HCT116 (cell line): ENCODE results near the gene ADAR. TPM values are rescaled to one million over a fixed set of nuclear protein-coding genes. Genes with fewer than 3 reads are reported as not detected.

Experiments
- ATAC-seq: fragments of 200-7000 bp; cut with Tn5 transposase; 2 replicates; pipeline ENCODE4 v1.9.1; 2020; ENCODE audit warnings: mild to moderate bottlenecking, moderate library complexity
- BruUV-seq: library from RNA; stranded (reverse); fragments of 400-500 nt; replicated peaks from 2 replicates; lab custom pipeline; 2021; lab: Mats Ljungman, UMichigan
- CTCF ChIA-PET: fragments of 300-600 bp; sonication (Branson Sonifier 250); formaldehyde crosslinking; loops from one replicate; lab custom pipeline; 2021; ENCODE audit warnings: antibody characterized with exemption; lab: Charles Lee
- POLR2A ChIA-PET: fragments of 300-600, 350-600 bp; sonication (Branson Sonifier 250); formaldehyde crosslinking; loops from one replicate; lab custom pipeline; 2021; ENCODE audit warnings: antibody characterized with exemption; lab: Charles Lee
- RAD21 ChIA-PET, 2 experiments: fragments of 300-600 bp; sonication (Branson Sonifier 250); formaldehyde crosslinking; loops; one replicate each; lab custom pipeline; 2023; ENCODE audit warnings: low total read pairs in 2 of 2; ENCODE audit not compliant: uncharacterized antibody in 2 of 2, unreplicated experiment in 2 of 2, low non-redundant PET in 1 of 2; lab: Charles Lee
- DNase-seq: peaks from one replicate; pipeline ENCODE4 v3.0.0-alpha.2; 2010; ENCODE audit warnings: low read depth, low spot score
- H2AFZ ChIP-seq: fragments of 200-600 bp; shearing (Covaris generic), sonication (generic); 2 replicates; pipeline ENCODE4 v1.6.1; 2017; ENCODE audit warnings: low read depth, mixed run types, mixed read lengths, antibody characterized with exemption, low read length; ENCODE audit not compliant: poor library complexity, severe bottlenecking
- H3K27ac ChIP-seq: 2 replicates; pipeline ENCODE4 v1.5.1; 2012; ENCODE audit warnings: low read depth, low read length
- H3K27me3 ChIP-seq: fragments of 200-600 bp; sonication (generic); 2 replicates; pipeline ENCODE4 v1.6.1; 2016; ENCODE audit warnings: mixed run types, low read length, mixed read lengths; ENCODE audit not compliant: insufficient read depth
- H3K36me3 ChIP-seq, 2 experiments: fragments of 200-500 bp in 1 of 2; fragments of 200-600 bp in 1 of 2; sonication (Bioruptor generic) in 1 of 2; sonication (generic) in 1 of 2; 2 replicates each; pipeline versions ENCODE4 v1.5.1 to v1.6.1; 2014 to 2016; ENCODE audit warnings: low read length in 2 of 2, inconsistent platforms in 1 of 2, mixed read lengths in 1 of 2, mixed run types in 1 of 2; ENCODE audit not compliant: insufficient read depth in 2 of 2, control insufficient read depth in 1 of 2
- H3K4me1 ChIP-seq, 2 experiments: fragments of 200-600 bp in 1 of 2; sonication (generic) in 1 of 2; 2 replicates each; pipeline versions ENCODE4 v1.5.1 to v1.6.1; 2012 to 2017; ENCODE audit warnings: low read length in 2 of 2, inconsistent platforms in 1 of 2, mild to moderate bottlenecking in 1 of 2, mixed read lengths in 1 of 2, mixed run types in 1 of 2, moderate library complexity in 1 of 2; ENCODE audit not compliant: insufficient read depth in 2 of 2, control insufficient read depth in 1 of 2
- H3K4me2 ChIP-seq: fragments of 200-600 bp; sonication (generic); 2 replicates; pipeline ENCODE4 v1.6.1; 2017; ENCODE audit warnings: mixed run types, low read length, mixed read lengths
- H3K4me3 ChIP-seq, 2 experiments: fragments of 200-600 bp in 1 of 2; sonication (generic) in 1 of 2; replicated peaks in 1 of 2; 2 replicates each; pipeline ENCODE4 v1.5.1; 2011 to 2016; ENCODE audit warnings: low read length in 2 of 2, control low read depth in 1 of 2, low read depth in 1 of 2, mild to moderate bottlenecking in 1 of 2, mixed read lengths in 1 of 2, mixed run types in 1 of 2
- H3K79me2 ChIP-seq: fragments of 200-600 bp; sonication (generic); 2 replicates; pipeline ENCODE4 v1.6.1; 2017; ENCODE audit warnings: mild to moderate bottlenecking, mixed run types, low read length, moderate library complexity, mixed read lengths; ENCODE audit not compliant: insufficient read depth
- H3K9ac ChIP-seq: fragments of 200-600 bp; sonication (generic); 2 replicates; pipeline ENCODE4 v1.6.1; 2016; ENCODE audit warnings: low read length, mixed read lengths
- H3K9me2 ChIP-seq: fragments of 200-600 bp; sonication (generic), shearing (Covaris generic); 2 replicates; pipeline ENCODE4 v1.6.1; 2017; ENCODE audit warnings: mixed run types, mild to moderate bottlenecking, moderate library complexity; ENCODE audit not compliant: insufficient read depth
- H3K9me3 ChIP-seq, 2 experiments: fragments of 200-500 bp in 1 of 2; fragments of 200-600 bp in 1 of 2; sonication (Bioruptor generic) in 1 of 2; sonication (generic) in 1 of 2; 2 replicates each; pipeline ENCODE4 v1.6.1; 2014 to 2017; ENCODE audit warnings: low read length in 2 of 2, mixed read lengths in 2 of 2, inconsistent platforms in 1 of 2, low read depth in 1 of 2, mild to moderate bottlenecking in 1 of 2, mixed run types in 1 of 2, moderate library complexity in 1 of 2; ENCODE audit not compliant: control insufficient read depth in 1 of 2, insufficient read depth in 1 of 2
- H4K20me1 ChIP-seq: fragments of 200-600 bp; sonication (generic), shearing (Covaris generic); 2 replicates; pipeline ENCODE4 v1.6.1; 2017; ENCODE audit warnings: mixed run types, mild to moderate bottlenecking, moderate library complexity; ENCODE audit not compliant: insufficient read depth
- ELF1 ChIP-seq: IDR thresholded peaks from 2 replicates; pipeline ENCODE4 v1.6.1; 2012; ENCODE audit warnings: low read depth, borderline replicate concordance
- ZNF274 ChIP-seq: fragments of 200-500 bp; sonication (Bioruptor generic); IDR thresholded peaks from 2 replicates; pipeline ENCODE4 v1.6.1; 2014; ENCODE audit warnings: mild to moderate bottlenecking, low read depth, low read length, inconsistent platforms
- intact Hi-C: fragments of 100-400 bp; cut with micrococcal nuclease; formaldehyde crosslinking; loops from 2 replicates; pipeline ENCODE4 v1.10.0; 2022
- total RNA-seq: library from RNA; stranded (reverse); gene quantifications from one replicate; pipeline ENCODE4 v1.2.1, GENCODE V29; 2021; ENCODE audit not compliant: unreplicated experiment
- TF ChIP-seq, protein P1 (sequence below): IDR thresholded peaks from 2 replicates; pipeline ENCODE4 v1.6.1; 2012
- TF ChIP-seq, protein P2 (sequence below), 3 experiments: fragments of 200-600 bp in 1 of 3; sonication (generic) in 1 of 3; IDR thresholded peaks in 2 of 3; conservative IDR thresholded peaks in 1 of 3; 2 replicates each; pipeline ENCODE4 v1.5.1; 2012 to 2017; ENCODE audit warnings: low read depth in 2 of 3, low read length in 2 of 3, antibody characterized with exemption in 1 of 3, borderline replicate concordance in 1 of 3, control low read depth in 1 of 3, mild to moderate bottlenecking in 1 of 3, mixed read lengths in 1 of 3, mixed run types in 1 of 3, moderate library complexity in 1 of 3; ENCODE audit not compliant: insufficient read depth in 1 of 3

The ADAR gene
- total RNA-seq, 1 experiment from 2014 or later, result 169 TPM

DNA sequence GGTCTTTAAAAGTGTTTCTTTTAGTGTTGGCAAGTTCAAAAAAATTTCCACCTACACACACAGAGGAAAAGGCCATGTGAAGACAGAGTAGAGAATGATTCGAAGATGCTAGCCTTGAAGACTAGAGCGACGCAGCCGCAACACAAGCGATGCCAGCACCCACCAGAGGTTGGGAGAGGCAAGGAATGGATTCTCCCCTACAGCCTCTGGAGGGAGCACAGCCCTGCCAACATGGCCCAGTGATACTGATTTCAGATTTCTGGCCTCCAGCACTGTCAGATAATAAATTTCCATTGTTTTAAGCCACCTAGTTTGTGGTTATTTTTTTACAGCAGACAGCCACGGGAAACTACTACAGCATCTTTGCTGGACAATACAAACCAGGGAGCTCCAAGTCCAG is 6.9 kb upstream of the ADAR start:
- Histone ChIP-seq H3K27me3 (no peaks in the 10 kb centered on the region), H2AFZ (no peak overlapping the region), H3K9ac (no peak overlapping the region), H3K36me3 (no peaks in the 10 kb centered on the region), H3K4me1 (peaks cover 0 to 4% of the 10 kb centered on the region in 2 experiments; a peak in 3 of 4 replicates), H3K4me3 (no peak overlapping the region), H3K79me2 (peaks cover 98% of the 10 kb centered on the region), H4K20me1 (peaks cover 4% of the 10 kb centered on the region; the same call in 1 of the 2 replicates), H3K27ac (no peak overlapping the region), H3K9me2 (no peaks in the 10 kb centered on the region), H3K9me3 (no peaks in the 10 kb centered on the region), H3K4me2 (no peak overlapping the region)
- peak; percentile 68 for ATAC-seq
- TF ChIP-seq ZNF274, result no peak
- TF ChIP-seq, protein P1, sequence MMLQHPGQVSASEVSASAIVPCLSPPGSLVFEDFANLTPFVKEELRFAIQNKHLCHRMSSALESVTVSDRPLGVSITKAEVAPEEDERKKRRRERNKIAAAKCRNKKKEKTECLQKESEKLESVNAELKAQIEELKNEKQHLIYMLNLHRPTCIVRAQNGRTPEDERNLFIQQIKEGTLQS, result no peak
- TF ChIP-seq, protein P2, sequence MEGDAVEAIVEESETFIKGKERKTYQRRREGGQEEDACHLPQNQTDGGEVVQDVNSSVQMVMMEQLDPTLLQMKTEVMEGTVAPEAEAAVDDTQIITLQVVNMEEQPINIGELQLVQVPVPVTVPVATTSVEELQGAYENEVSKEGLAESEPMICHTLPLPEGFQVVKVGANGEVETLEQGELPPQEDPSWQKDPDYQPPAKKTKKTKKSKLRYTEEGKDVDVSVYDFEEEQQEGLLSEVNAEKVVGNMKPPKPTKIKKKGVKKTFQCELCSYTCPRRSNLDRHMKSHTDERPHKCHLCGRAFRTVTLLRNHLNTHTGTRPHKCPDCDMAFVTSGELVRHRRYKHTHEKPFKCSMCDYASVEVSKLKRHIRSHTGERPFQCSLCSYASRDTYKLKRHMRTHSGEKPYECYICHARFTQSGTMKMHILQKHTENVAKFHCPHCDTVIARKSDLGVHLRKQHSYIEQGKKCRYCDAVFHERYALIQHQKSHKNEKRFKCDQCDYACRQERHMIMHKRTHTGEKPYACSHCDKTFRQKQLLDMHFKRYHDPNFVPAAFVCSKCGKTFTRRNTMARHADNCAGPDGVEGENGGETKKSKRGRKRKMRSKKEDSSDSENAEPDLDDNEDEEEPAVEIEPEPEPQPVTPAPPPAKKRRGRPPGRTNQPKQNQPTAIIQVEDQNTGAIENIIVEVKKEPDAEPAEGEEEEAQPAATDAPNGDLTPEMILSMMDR (IDR thresholded peaks at IDR 0.05 in 2 of 3, conservative IDR thresholded peaks at IDR 0.05 in 1 of 3; ENCODE audit: borderline replicate concordance in 1 of 3, insufficient read depth in 1 of 3, low read depth in 2 of 3, low read length in 2 of 3), result peak in 1 of 3 experiments; percentile 12; a peak in 1 of 6 replicates
- no peak for DNase-seq
- intact Hi-C loops, result no loop called here
- no TSS peak for BruUV-seq
- ChIA-PET POLR2A (no interaction called here), CTCF (no interaction called here), RAD21 (no interaction called here)

DNA sequence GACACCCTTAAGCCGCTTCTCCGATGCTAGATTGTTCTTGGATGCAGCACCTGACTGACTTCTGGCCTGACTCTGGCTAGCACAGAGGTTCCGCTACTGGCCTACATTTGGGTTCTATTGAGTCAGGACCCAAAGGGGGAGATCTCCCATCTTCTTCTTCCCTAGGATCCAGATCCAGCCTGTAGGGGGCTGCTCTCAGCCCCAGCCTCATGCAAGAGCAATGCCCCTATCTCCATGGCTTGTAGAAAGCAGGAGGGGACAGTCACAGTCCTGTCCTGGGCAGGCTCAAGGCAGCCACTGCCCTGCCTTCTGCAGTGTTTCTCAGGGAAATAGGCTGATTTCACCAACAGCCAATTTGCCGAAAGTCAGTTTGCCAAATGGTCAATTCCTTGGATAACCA is 6.3 kb upstream of the ADAR start:
- ChIA-PET RAD21 (no interaction called here), POLR2A (no interaction called here), CTCF (no interaction called here)
- H3K4me3 ChIP-seq, result no peak overlapping the region
- H3K9me2 ChIP-seq, result no peaks in the 10 kb centered on the region
- intact Hi-C loops, result no loop called here
- peaks cover 98% of the 10 kb centered on the region for H3K79me2 ChIP-seq
- peaks cover 5 to 11% of the 10 kb centered on the region in 2 experiments for H3K4me1 ChIP-seq
- H3K27me3 ChIP-seq, result no peaks in the 10 kb centered on the region
- BruUV-seq, result no TSS peak
- no peaks in the 10 kb centered on the region for H3K9me3 ChIP-seq
- no peak for DNase-seq
- H3K27ac ChIP-seq, result no peak overlapping the region
- no peak overlapping the region for H3K4me2 ChIP-seq
- no peaks in the 10 kb centered on the region for H3K36me3 ChIP-seq
- no peak for ATAC-seq
- TF ChIP-seq ELF1, result no peak
- TF ChIP-seq, protein P2 (IDR thresholded peaks at IDR 0.05 in 2 of 3, conservative IDR thresholded peaks at IDR 0.05 in 1 of 3; ENCODE audit: borderline replicate concordance in 1 of 3, insufficient read depth in 1 of 3, low read depth in 2 of 3, low read length in 2 of 3), result peak in 2 of 3 experiments; percentile 11 to 20; a peak in 1 of 6 replicates
- no peak overlapping the region for H3K9ac ChIP-seq
- no peak overlapping the region for H2AFZ ChIP-seq
- peaks cover 4% of the 10 kb centered on the region; the same call in 1 of the 2 replicates for H4K20me1 ChIP-seq
